ENCODE measurements around the gene EPG5. TPM values are rescaled to one million over a fixed set of nuclear protein-coding genes. Genes with fewer than 3 reads are reported as not detected.

Gene EPG5
- total RNA-seq, 2 experiments from 2014 or later = 4.8 to 8.7 TPM

GRCh38 chr18:46008531-46008930, 41.4 kb upstream of the EPG5 start:
- no peaks in the 10 kb centered on the region for H3K9me2 ChIP-seq (ENCODE audit: insufficient read depth, low read length)
- no peak overlapping the region for H2AFZ ChIP-seq (ENCODE audit: low read length)
- DNase-seq (ENCODE audit: low spot score) = no peak
- no TSS peak for BruUV-seq (replicated peaks)
- TF ChIP-seq CTCF (conservative IDR thresholded peaks at IDR 0.05; ENCODE audit: low read length) (no peak), EZH2phosphoT487 (IDR thresholded peaks at IDR 0.05; ENCODE audit: borderline replicate concordance, low read depth, low read length) (no peak)
- ChIA-PET CTCF (ENCODE audit: unreplicated experiment) (no interaction called here), POLR2A (no interaction called here)
- H3K79me2 ChIP-seq (ENCODE audit: insufficient read depth, low read depth, low read length) = no peaks in the 10 kb centered on the region
- H3K9me3 ChIP-seq (ENCODE audit: low read length) = no peaks in the 10 kb centered on the region
- H3K4me3 ChIP-seq (ENCODE audit: low read depth, low read length, poor library complexity, severe bottlenecking) = no peak overlapping the region
- no peaks in the 10 kb centered on the region for H4K20me1 ChIP-seq (ENCODE audit: insufficient read depth, low read length)
- H3K27ac ChIP-seq (ENCODE audit: low read depth, low read length, poor library complexity, severe bottlenecking) = no peak overlapping the region
- no peaks in the 10 kb centered on the region for H3K36me3 ChIP-seq (ENCODE audit: insufficient read depth, low read length)
- intact Hi-C loops (cut with micrococcal nuclease; ENCODE audit: unreplicated experiment) = no loop called here
- no peak overlapping the region for H3K4me2 ChIP-seq (ENCODE audit: low read length)
- H3K4me1 ChIP-seq (ENCODE audit: insufficient read depth, low read length, poor library complexity, severe bottlenecking) = peaks cover 11% of the 10 kb centered on the region

GRCh38 chr18:46007165-46007564, 40.0 kb upstream of the EPG5 start:
- no peak overlapping the region for H3K27ac ChIP-seq (ENCODE audit: low read depth, low read length, poor library complexity, severe bottlenecking)
- no peaks in the 10 kb centered on the region for H4K20me1 ChIP-seq (ENCODE audit: insufficient read depth, low read length)
- no peak overlapping the region for H3K4me2 ChIP-seq (ENCODE audit: low read length)
- H3K79me2 ChIP-seq (ENCODE audit: insufficient read depth, low read depth, low read length) = no peaks in the 10 kb centered on the region
- no peaks in the 10 kb centered on the region for H3K36me3 ChIP-seq (ENCODE audit: insufficient read depth, low read length)
- no peak for DNase-seq (ENCODE audit: low spot score)
- no TSS peak for BruUV-seq (replicated peaks)
- no peak overlapping the region for H3K4me3 ChIP-seq (ENCODE audit: low read depth, low read length, poor library complexity, severe bottlenecking)
- H3K9me2 ChIP-seq (ENCODE audit: insufficient read depth, low read length) = no peaks in the 10 kb centered on the region
- H2AFZ ChIP-seq (ENCODE audit: low read length) = no peak overlapping the region
- intact Hi-C loops (cut with micrococcal nuclease; ENCODE audit: unreplicated experiment) = no loop called here
- H3K4me1 ChIP-seq (ENCODE audit: insufficient read depth, low read length, poor library complexity, severe bottlenecking) = no peaks in the 10 kb centered on the region
- ChIA-PET CTCF (ENCODE audit: unreplicated experiment) (no interaction called here), POLR2A (interaction anchor here (0.7 kb wide), 1 partner anchor 30 kb away, joined by 3 read pairs; no protein-coding TSS in a partner anchor)
- H3K9me3 ChIP-seq (ENCODE audit: low read length) = no peaks in the 10 kb centered on the region
- no peak for TF ChIP-seq CTCF (conservative IDR thresholded peaks at IDR 0.05; ENCODE audit: low read length)
- no peak for TF ChIP-seq EZH2phosphoT487 (IDR thresholded peaks at IDR 0.05; ENCODE audit: borderline replicate concordance, low read depth, low read length)

GRCh38 chr18:46002934-46003333, 35.8 kb upstream of the EPG5 start:
- no peaks in the 10 kb centered on the region for H4K20me1 ChIP-seq (ENCODE audit: insufficient read depth, low read length)
- H3K9me3 ChIP-seq (ENCODE audit: low read length) = no peaks in the 10 kb centered on the region
- intact Hi-C loops (cut with micrococcal nuclease; ENCODE audit: unreplicated experiment) = no loop called here
- no peak overlapping the region for H3K4me2 ChIP-seq (ENCODE audit: low read length)
- no peaks in the 10 kb centered on the region for H3K79me2 ChIP-seq (ENCODE audit: insufficient read depth, low read depth, low read length)
- no peak overlapping the region for H2AFZ ChIP-seq (ENCODE audit: low read length)
- BruUV-seq (replicated peaks) = no TSS peak
- no peaks in the 10 kb centered on the region for H3K9me2 ChIP-seq (ENCODE audit: insufficient read depth, low read length)
- H3K4me1 ChIP-seq (ENCODE audit: insufficient read depth, low read length, poor library complexity, severe bottlenecking) = no peaks in the 10 kb centered on the region
- TF ChIP-seq CTCF (conservative IDR thresholded peaks at IDR 0.05; ENCODE audit: low read length) (no peak), EZH2phosphoT487 (IDR thresholded peaks at IDR 0.05; ENCODE audit: borderline replicate concordance, low read depth, low read length) (no peak)
- no peak for DNase-seq (ENCODE audit: low spot score)
- CTCF ChIA-PET (ENCODE audit: unreplicated experiment) = no interaction called here
- no peak overlapping the region for H3K4me3 ChIP-seq (ENCODE audit: low read depth, low read length, poor library complexity, severe bottlenecking)
- no peak overlapping the region for H3K27ac ChIP-seq (ENCODE audit: low read depth, low read length, poor library complexity, severe bottlenecking)
- H3K36me3 ChIP-seq (ENCODE audit: insufficient read depth, low read length) = no peaks in the 10 kb centered on the region
- POLR2A ChIA-PET = no interaction called here
